Endothelial cell of umbilical vein (primary cell): ENCODE results near the gene JUND.

Experiments used
- CTCF ChIP-seq, 2 donors: IDR thresholded peaks; 1 replicate in 1 of 2; 2 replicates in 1 of 2; pipeline ENCODE4 v1.5.1; 2011; ENCODE audit warnings: low read length in 2 of 2, mild to moderate bottlenecking in 2 of 2, moderate library complexity in 2 of 2, control low read depth in 1 of 2, inconsistent platforms in 1 of 2, low read depth in 1 of 2; ENCODE audit not compliant: insufficient read depth in 1 of 2; ENCODE audit errors: extremely low read depth in 1 of 2
- EZH2 ChIP-seq: IDR thresholded peaks from 2 replicates; pipeline ENCODE4 v1.6.1; 2012; ENCODE audit warnings: borderline replicate concordance, low read depth, mild to moderate bottlenecking, moderate library complexity, low read length, inconsistent platforms; ENCODE audit not compliant: severe bottlenecking
- JUN ChIP-seq: IDR thresholded peaks from 2 replicates; pipeline ENCODE4 v1.6.1; 2011; ENCODE audit warnings: borderline replicate concordance, low read depth; ENCODE audit not compliant: insufficient read length, insufficient read depth
- POLR2A ChIP-seq: IDR thresholded peaks from 2 replicates; pipeline ENCODE4 v1.6.1; 2012; ENCODE audit warnings: low read depth, mild to moderate bottlenecking, control low read depth, low read length
- POLR2AphosphoS5 ChIP-seq: IDR thresholded peaks from 2 replicates; pipeline ENCODE4 v1.6.1; 2012; ENCODE audit warnings: low read depth, mild to moderate bottlenecking, control low read depth, low read length, moderate library complexity; ENCODE audit not compliant: insufficient read depth

- TF ChIP-seq POLR2A = no peak
- no peak for TF ChIP-seq POLR2AphosphoS5
- TF ChIP-seq CTCF (IDR thresholded peaks at IDR 0.05; ENCODE audit: extremely low read depth in 1 of 2, insufficient read depth in 1 of 2, low read depth in 1 of 2, low read length in 2 of 2) = no peak
- TF ChIP-seq JUN = no peak
- TF ChIP-seq EZH2 = no peak
Measured at GRCh38 chr19:18287836-18288772, 6.7 kb upstream of the JUND start.
